SK-N-SH treated with all-trans-retinoic acid at 6 μM for 48 hours (cell line): ENCODE results near the gene KIFC3.

Experiments
- ATAC-seq: fragments of 200-7000 bp; cut with Tn5 transposase; 3 replicates; pipeline ENCODE4 v1.9.1; 2020; ENCODE audit warnings: mild to moderate bottlenecking, moderate library complexity
- ARNTL ChIP-seq: fragments of 450-650 bp; formaldehyde crosslinking; IDR thresholded peaks from 2 replicates; pipeline ENCODE4 v1.5.0; 2020; ENCODE audit warnings: low read depth, mild to moderate bottlenecking, moderate library complexity, borderline replicate concordance
- BACH2 ChIP-seq: fragments of 250-450 bp; sonication (Bioruptor Pico); IDR thresholded peaks from 2 replicates; pipeline ENCODE4 v1.9.0; 2021; ENCODE audit warnings: mild to moderate bottlenecking, borderline replicate concordance
- CSDC2 ChIP-seq: fragments of 250-450 bp; sonication (Bioruptor Pico); IDR thresholded peaks from 2 replicates; pipeline ENCODE4 v1.5.0; 2020; ENCODE audit warnings: mild to moderate bottlenecking, moderate library complexity
- ESRRG ChIP-seq: fragments of 250-450 bp; sonication (Bioruptor Pico); IDR thresholded peaks from 2 replicates; pipeline ENCODE4 v1.6.1; 2021; ENCODE audit warnings: mild to moderate bottlenecking
- GLIS3 ChIP-seq: fragments of 250-450 bp; sonication (Bioruptor Pico); IDR thresholded peaks from 2 replicates; pipeline ENCODE4 v1.5.0; 2020; ENCODE audit warnings: mild to moderate bottlenecking, moderate library complexity
- ISL1 ChIP-seq: fragments of 250-450 bp; sonication (Bioruptor Pico); IDR thresholded peaks from 2 replicates; pipeline ENCODE4 v2.1.2; 2022; ENCODE audit warnings: mild to moderate bottlenecking, moderate library complexity
- OSR1 ChIP-seq: fragments of 250-450 bp; sonication (Bioruptor Pico); IDR thresholded peaks from 2 replicates; pipeline ENCODE4 v1.8.0; 2022; ENCODE audit warnings: moderate library complexity, mild to moderate bottlenecking, inconsistent platforms
- RARB ChIP-seq: fragments of 250-450 bp; sonication (Bioruptor Pico); IDR thresholded peaks from 2 replicates; pipeline ENCODE4 v1.8.0; 2021; ENCODE audit warnings: mild to moderate bottlenecking, moderate library complexity
- SNAI2 ChIP-seq: fragments of 250-450 bp; sonication (Bioruptor Pico); IDR thresholded peaks from 2 replicates; pipeline ENCODE4 v1.5.0; 2020; ENCODE audit warnings: mild to moderate bottlenecking, moderate library complexity
- TCF4 ChIP-seq: fragments of 250-450 bp; sonication (Bioruptor Pico); IDR thresholded peaks from 2 replicates; pipeline ENCODE4 v1.8.0; 2021; ENCODE audit warnings: mild to moderate bottlenecking, moderate library complexity, borderline replicate concordance
- TOX ChIP-seq: fragments of 250-450 bp; sonication (Bioruptor Pico); IDR thresholded peaks from 2 replicates; pipeline ENCODE4 v1.8.0; 2021; ENCODE audit warnings: mild to moderate bottlenecking, moderate library complexity, borderline replicate concordance
- ZC3H10 ChIP-seq: fragments of 250-450 bp; sonication (Bioruptor Pico); IDR thresholded peaks from 2 replicates; pipeline ENCODE4 v1.5.1; 2021; ENCODE audit warnings: mild to moderate bottlenecking, moderate library complexity
- ZFP3 ChIP-seq: fragments of 250-450 bp; sonication (Bioruptor Pico); IDR thresholded peaks from 2 replicates; pipeline ENCODE4 v1.5.0; 2020; ENCODE audit warnings: mild to moderate bottlenecking, moderate library complexity
- ZFP30 ChIP-seq: fragments of 450-650 bp; formaldehyde crosslinking; IDR thresholded peaks from 2 replicates; pipeline ENCODE4 v1.5.0; 2022; ENCODE audit warnings: mild to moderate bottlenecking, moderate library complexity
- ZNF70 ChIP-seq: fragments of 450-650 bp; formaldehyde crosslinking; IDR thresholded peaks from 2 replicates; pipeline ENCODE4 v1.5.0; 2020; ENCODE audit warnings: mild to moderate bottlenecking, moderate library complexity
- ZNF8 ChIP-seq: fragments of 450-650 bp; formaldehyde crosslinking; IDR thresholded peaks from 2 replicates; pipeline ENCODE4 v1.5.0; 2020; ENCODE audit warnings: mild to moderate bottlenecking, moderate library complexity
- TF ChIP-seq, protein P1 (sequence below): fragments of 250-450 bp; sonication (Bioruptor Pico); IDR thresholded peaks from 2 replicates; pipeline ENCODE4 v1.8.0; 2021; ENCODE audit warnings: low read depth, mild to moderate bottlenecking, moderate library complexity, borderline replicate concordance
- TF ChIP-seq, protein P2 (sequence below): fragments of 250-450 bp; sonication (Bioruptor Pico); IDR thresholded peaks from 2 replicates; pipeline ENCODE4 v1.5.1; 2021; ENCODE audit warnings: mild to moderate bottlenecking, moderate library complexity
- TF ChIP-seq, protein P3 (sequence below): fragments of 250-450 bp; sonication (Bioruptor Pico); IDR thresholded peaks from 2 replicates; pipeline ENCODE4 v1.5.0; 2020; ENCODE audit warnings: mild to moderate bottlenecking, moderate library complexity
- TF ChIP-seq, protein P4 (sequence below): fragments of 250-450 bp; sonication (Bioruptor Pico); IDR thresholded peaks from 2 replicates; pipeline ENCODE4 v1.8.0; 2020; ENCODE audit warnings: mild to moderate bottlenecking, moderate library complexity, borderline replicate concordance
- TF ChIP-seq, protein P5 (sequence below): fragments of 250-450 bp; sonication (Bioruptor Pico); IDR thresholded peaks from 2 replicates; pipeline ENCODE4 v1.5.1; 2020; ENCODE audit warnings: low read depth, mild to moderate bottlenecking, moderate library complexity

KIFC3 gene

DNA sequence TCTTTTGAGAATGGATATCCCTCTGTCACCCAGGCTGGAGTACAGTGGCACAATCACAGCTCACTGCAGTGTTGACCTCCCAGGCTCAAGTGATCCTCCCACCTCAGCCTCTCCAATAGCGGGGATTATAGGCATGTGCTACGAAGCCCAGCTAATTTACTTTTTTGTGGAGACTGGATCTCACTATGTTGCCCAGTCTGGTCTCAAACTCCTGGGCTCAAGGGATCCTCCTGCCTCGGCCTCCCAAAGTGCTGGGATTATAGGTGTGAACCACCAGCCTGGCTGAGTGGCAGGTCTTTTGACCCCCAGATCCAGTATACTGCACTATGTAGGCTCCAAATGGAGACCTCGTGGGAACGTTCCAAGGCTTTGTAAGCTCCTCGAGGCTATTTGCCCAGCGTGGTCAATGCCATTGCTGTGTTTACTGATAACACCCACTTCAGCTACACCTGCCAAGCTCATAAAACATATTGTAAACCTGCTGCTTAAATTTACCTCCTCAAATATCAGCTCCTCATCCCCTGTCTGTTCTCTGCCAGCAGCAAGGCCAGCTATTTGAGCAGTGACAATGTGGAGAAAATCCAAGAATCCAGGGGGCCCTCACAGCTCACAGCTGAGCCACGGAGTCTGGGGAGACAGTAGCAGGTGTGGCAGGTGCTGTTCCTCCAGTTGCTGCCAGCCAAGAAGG lies 16.2 kb upstream of the KIFC3 start:
- no peak for ATAC-seq
- TF ChIP-seq, protein P1, sequence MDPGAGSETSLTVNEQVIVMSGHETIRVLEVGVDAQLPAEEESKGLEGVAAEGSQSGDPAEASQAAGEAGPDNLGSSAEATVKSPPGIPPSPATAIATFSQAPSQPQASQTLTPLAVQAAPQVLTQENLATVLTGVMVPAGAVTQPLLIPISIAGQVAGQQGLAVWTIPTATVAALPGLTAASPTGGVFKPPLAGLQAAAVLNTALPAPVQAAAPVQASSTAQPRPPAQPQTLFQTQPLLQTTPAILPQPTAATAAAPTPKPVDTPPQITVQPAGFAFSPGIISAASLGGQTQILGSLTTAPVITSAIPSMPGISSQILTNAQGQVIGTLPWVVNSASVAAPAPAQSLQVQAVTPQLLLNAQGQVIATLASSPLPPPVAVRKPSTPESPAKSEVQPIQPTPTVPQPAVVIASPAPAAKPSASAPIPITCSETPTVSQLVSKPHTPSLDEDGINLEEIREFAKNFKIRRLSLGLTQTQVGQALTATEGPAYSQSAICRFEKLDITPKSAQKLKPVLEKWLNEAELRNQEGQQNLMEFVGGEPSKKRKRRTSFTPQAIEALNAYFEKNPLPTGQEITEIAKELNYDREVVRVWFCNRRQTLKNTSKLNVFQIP (CRISPR knock-in tag), result no peak
- no peak for TF ChIP-seq ESRRG
- no peak for TF ChIP-seq BACH2 (CRISPR knock-in tag)
- no peak for TF ChIP-seq ISL1 (CRISPR knock-in tag)
- TF ChIP-seq OSR1 (CRISPR knock-in tag), result no peak
- TF ChIP-seq ZC3H10 (CRISPR knock-in tag), result no peak
- TF ChIP-seq TOX (CRISPR knock-in tag), result no peak
- no peak for TF ChIP-seq ZFP30 (CRISPR knock-in tag)
- TF ChIP-seq RARB (CRISPR knock-in tag), result no peak
- no peak for TF ChIP-seq ZFP3 (CRISPR knock-in tag)
- TF ChIP-seq, protein P2, sequence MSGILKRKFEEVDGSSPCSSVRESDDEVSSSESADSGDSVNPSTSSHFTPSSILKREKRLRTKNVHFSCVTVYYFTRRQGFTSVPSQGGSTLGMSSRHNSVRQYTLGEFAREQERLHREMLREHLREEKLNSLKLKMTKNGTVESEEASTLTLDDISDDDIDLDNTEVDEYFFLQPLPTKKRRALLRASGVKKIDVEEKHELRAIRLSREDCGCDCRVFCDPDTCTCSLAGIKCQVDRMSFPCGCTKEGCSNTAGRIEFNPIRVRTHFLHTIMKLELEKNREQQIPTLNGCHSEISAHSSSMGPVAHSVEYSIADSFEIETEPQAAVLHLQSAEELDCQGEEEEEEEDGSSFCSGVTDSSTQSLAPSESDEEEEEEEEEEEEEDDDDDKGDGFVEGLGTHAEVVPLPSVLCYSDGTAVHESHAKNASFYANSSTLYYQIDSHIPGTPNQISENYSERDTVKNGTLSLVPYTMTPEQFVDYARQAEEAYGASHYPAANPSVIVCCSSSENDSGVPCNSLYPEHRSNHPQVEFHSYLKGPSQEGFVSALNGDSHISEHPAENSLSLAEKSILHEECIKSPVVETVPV (CRISPR knock-in tag), result no peak
- TF ChIP-seq, protein P3, sequence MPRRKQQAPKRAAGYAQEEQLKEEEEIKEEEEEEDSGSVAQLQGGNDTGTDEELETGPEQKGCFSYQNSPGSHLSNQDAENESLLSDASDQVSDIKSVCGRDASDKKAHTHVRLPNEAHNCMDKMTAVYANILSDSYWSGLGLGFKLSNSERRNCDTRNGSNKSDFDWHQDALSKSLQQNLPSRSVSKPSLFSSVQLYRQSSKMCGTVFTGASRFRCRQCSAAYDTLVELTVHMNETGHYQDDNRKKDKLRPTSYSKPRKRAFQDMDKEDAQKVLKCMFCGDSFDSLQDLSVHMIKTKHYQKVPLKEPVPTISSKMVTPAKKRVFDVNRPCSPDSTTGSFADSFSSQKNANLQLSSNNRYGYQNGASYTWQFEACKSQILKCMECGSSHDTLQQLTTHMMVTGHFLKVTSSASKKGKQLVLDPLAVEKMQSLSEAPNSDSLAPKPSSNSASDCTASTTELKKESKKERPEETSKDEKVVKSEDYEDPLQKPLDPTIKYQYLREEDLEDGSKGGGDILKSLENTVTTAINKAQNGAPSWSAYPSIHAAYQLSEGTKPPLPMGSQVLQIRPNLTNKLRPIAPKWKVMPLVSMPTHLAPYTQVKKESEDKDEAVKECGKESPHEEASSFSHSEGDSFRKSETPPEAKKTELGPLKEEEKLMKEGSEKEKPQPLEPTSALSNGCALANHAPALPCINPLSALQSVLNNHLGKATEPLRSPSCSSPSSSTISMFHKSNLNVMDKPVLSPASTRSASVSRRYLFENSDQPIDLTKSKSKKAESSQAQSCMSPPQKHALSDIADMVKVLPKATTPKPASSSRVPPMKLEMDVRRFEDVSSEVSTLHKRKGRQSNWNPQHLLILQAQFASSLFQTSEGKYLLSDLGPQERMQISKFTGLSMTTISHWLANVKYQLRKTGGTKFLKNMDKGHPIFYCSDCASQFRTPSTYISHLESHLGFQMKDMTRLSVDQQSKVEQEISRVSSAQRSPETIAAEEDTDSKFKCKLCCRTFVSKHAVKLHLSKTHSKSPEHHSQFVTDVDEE, result no peak
- TF ChIP-seq, protein P4, sequence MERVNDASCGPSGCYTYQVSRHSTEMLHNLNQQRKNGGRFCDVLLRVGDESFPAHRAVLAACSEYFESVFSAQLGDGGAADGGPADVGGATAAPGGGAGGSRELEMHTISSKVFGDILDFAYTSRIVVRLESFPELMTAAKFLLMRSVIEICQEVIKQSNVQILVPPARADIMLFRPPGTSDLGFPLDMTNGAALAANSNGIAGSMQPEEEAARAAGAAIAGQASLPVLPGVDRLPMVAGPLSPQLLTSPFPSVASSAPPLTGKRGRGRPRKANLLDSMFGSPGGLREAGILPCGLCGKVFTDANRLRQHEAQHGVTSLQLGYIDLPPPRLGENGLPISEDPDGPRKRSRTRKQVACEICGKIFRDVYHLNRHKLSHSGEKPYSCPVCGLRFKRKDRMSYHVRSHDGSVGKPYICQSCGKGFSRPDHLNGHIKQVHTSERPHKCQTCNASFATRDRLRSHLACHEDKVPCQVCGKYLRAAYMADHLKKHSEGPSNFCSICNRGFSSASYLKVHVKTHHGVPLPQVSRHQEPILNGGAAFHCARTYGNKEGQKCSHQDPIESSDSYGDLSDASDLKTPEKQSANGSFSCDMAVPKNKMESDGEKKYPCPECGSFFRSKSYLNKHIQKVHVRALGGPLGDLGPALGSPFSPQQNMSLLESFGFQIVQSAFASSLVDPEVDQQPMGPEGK, result no peak
- no peak for TF ChIP-seq CSDC2
- TF ChIP-seq ZNF8 (CRISPR knock-in tag), result no peak
- no peak for TF ChIP-seq TCF4 (CRISPR knock-in tag)
- TF ChIP-seq ZNF70, result no peak
- TF ChIP-seq, all 23 proteins: peak for 0

DNA sequence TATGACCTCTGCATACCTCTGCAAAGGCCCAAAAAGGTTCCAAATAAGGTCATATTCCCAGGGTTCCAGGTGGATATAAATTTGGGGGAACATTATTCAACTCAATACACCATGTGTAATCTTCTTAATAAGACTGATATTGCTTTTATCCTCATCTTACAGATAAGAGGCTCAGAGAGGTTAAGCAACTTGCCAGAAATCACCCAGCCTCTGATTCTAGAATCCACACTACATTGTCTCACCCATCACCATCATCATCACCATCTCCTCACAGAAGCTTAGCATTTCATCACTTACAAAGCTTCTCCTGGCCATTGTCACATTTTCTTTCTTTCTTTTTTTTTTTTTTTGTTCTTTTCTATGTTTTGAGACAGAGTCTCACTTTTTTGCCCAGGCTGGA lies 15.4 kb upstream of the KIFC3 start:
- no peak for TF ChIP-seq ZNF70
- TF ChIP-seq, protein P5, sequence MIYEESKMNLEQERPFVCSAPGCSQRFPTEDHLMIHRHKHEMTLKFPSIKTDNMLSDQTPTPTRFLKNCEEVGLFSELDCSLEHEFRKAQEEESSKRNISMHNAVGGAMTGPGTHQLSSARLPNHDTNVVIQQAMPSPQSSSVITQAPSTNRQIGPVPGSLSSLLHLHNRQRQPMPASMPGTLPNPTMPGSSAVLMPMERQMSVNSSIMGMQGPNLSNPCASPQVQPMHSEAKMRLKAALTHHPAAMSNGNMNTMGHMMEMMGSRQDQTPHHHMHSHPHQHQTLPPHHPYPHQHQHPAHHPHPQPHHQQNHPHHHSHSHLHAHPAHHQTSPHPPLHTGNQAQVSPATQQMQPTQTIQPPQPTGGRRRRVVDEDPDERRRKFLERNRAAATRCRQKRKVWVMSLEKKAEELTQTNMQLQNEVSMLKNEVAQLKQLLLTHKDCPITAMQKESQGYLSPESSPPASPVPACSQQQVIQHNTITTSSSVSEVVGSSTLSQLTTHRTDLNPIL (CRISPR knock-in tag), result no peak
- no peak for TF ChIP-seq ESRRG
- TF ChIP-seq ARNTL, result no peak
- TF ChIP-seq RARB (CRISPR knock-in tag), result no peak
- no peak for TF ChIP-seq SNAI2 (CRISPR knock-in tag)
- TF ChIP-seq BACH2 (CRISPR knock-in tag), result no peak
- TF ChIP-seq, protein P2 (CRISPR knock-in tag), result no peak
- TF ChIP-seq CSDC2, result no peak
- TF ChIP-seq OSR1 (CRISPR knock-in tag), result no peak
- TF ChIP-seq ZNF8 (CRISPR knock-in tag), result no peak
- no peak for TF ChIP-seq GLIS3
- no peak for TF ChIP-seq ISL1 (CRISPR knock-in tag)
- no peak for TF ChIP-seq ZFP3 (CRISPR knock-in tag)
- no peak for TF ChIP-seq TCF4 (CRISPR knock-in tag)
- TF ChIP-seq, protein P3, result no peak
- no peak for TF ChIP-seq TOX (CRISPR knock-in tag)
- TF ChIP-seq, protein P4, result no peak
- ATAC-seq, result no peak
